Activated CD4-positive, alpha-beta T cell treated with anti-CD3 and anti-CD28 coated beads for 48 hours (primary cell): ENCODE measurements around the gene LSM2.
"Not testable (repeated sequence)": the region's sequence is repeated elsewhere in the genome, so short reads cannot be mapped to it uniquely, and the experiment has no call there.

Experiments used
- DNase-seq: peaks from one replicate; pipeline ENCODE4 v3.0.0-alpha.2; 2020

Gene LSM2

DNA sequence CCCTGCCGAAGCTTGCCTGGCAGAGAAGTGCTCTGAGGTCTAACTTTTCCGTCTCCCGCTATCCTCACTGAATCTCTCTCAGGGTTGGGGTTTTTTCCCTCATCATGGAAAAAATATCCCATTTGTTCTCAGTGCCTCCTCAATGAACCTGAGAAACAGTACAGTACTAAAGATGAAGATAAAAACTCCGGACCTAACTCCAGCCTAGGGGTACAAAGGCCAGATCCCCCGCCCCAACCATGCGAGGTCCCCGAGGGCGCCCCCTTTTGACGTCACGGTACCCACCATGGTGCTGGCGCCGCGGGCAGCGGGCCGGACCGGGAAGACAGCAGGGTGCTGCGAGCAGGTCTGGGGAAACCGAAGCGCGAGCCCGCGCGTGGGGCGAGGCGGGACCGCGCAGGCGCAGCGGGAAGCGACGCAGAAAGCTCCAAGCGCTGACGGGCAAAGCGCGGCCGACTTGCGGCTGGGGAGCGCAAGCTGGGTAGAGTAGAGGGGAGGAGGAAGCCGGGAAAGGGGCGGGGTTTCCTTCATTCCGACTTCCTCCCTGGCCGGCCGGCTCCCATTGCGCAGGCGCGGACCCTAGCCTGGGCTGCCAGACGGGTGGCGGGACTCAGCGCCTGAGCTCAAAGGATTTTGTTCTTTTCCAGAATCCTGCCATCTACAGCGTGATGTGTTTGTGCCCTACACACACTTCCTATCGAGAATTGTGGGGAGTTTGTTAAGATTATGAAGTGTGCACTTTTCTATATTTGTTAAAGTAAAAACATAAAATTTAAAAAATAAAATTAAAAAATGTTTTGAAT is at the start of gene LSM2:
Gene LSM2 (minus strand): TSS at position 497 of the 803 bp plus-strand sequence. CDS start 209 bp downstream, at position 288.
- DNase-seq = peak; percentile 98

- not testable (repeated sequence) for DNase-seq
Observed at GRCh38 chr6:31851980-31852718, 45.4 kb upstream of the LSM2 start.

DNA sequence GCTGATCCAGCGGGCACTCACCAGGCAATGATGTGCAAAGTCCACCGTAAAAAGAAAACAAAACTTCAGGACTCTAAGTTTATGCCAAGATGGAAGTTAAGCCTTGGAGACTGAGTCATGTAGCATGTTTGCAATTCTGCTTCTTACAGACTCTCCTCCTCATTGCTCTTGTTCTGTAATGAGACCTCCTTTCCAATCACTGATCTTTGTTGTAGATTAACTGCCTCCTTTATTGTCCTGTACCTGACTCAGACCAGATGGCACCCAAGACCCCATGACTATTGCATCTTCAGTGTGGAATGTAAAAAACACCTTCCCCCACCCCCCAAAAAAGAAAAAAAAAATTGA is 44.7 kb upstream of the LSM2 start:
- DNase-seq = no peak

DNA sequence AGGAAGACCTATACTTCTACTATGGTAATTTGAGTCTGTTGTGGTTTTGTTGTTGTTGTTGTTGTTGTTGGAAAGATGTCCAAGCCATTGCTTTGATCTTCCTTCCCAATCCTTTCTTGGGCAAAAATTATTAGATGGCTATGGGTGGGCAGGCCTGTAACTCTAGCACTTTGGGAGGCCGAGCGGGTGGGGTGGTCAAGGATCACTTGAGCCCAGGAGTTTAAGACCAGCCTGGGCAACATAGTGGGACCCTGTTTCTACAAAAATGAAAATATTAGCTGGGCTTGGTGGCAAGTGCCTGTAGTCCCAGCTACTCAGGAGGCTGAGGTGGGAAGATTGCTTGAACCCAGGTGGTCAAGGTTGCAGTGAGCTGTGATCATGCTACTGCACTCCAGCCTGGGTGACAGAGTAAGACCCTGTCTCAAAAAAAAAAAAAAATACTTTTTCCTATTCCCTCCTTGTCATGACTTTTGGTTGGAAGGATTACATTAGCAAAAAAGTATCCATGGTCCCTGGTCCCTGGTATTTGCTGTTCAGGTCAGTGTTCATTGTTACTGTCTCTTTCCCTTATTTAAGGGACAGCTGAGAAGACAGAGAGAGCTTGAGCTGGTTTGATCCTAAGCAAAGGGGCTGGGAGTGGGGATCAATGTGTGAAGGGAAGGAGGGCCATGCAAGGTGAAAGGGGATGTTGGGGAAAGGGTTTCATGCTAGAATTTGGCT is 44.2 kb upstream of the LSM2 start:
- DNase-seq = no peak

DNA sequence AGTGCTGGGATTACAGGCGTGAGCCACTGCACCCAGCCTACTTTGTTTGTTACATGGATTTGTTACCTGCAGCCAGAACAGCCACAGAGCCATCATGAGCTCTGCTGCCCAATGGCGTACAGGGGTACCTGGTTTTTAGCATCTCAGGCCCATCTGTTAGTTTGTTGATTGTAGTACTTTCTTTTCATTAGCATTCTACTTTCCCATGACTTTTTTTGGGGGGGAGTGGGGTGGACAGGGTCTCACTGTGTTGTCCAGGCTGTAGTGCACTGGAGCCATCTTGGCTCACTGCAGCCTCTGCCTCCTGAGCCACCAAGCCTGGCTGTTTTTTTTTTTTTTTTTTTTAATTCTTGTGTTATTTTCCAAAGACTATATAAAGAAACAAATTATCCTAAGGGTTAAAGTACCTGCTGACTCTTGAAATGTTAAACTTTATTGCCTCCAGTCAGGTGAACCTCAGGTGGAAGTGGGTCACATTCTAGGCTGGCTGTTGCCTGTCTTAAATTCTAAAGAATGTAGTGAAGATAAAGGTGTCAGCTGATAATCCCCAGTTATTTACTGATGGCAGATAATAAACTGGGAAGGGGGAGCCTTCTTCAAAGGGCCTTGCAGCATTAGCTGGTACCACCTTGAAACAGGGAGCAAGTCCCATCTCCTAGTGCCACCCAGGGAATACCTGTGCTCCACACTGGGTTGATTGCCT is 40.7 kb upstream of the LSM2 start:
- no peak for DNase-seq

GRCh38 chr6:31844507-31844906 is 37.7 kb upstream of the LSM2 start:
- DNase-seq = no peak

- DNase-seq = no peak
Observed at GRCh38 chr6:31842053-31842452, 35.3 kb upstream of the LSM2 start.

- DNase-seq = not testable (repeated sequence)
Observed at GRCh38 chr6:31839779-31840126, 33.0 kb upstream of the LSM2 start.

DNA sequence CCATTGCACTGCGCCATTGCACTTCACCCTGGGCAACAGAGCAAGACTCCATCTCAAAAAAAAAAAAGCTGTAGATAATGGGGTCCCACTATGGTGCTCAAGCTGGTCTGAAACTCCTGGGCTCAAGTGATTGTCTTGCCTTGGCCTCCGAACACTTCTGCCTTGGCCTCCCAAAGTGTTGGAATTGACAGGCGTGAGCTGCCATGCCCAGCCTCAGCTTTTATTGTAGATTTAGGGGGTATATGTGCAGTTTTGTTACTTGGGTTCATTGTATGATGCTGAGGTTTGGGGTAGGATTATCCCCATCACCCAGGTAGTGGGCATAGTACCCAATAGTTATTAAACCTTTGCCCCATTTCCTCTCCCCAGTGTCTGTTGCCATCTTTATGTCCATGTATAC is 32.2 kb upstream of the LSM2 start:
- no peak for DNase-seq

DNA sequence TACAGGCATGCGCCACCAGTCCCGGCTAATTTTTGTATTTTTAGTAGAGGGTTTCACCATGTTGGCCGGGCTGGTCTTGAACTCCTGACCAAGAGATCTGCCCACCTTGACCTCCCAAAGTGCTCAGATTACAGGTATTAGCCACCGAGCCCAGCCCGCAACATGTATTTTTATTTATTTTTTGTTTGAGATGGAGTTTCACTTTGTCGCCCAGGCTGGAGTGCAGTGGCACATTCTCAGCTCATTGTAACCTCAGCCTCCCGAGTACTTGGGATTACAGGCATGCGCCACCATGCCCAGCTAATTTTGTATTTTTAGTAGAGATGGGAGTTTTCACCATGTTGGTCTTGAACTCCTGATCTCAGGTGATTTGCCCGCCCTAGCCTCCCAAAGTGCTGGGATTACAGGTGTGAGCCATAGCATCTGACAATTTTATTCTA is 31.4 kb upstream of the LSM2 start:
- not testable (repeated sequence) for DNase-seq

DNA sequence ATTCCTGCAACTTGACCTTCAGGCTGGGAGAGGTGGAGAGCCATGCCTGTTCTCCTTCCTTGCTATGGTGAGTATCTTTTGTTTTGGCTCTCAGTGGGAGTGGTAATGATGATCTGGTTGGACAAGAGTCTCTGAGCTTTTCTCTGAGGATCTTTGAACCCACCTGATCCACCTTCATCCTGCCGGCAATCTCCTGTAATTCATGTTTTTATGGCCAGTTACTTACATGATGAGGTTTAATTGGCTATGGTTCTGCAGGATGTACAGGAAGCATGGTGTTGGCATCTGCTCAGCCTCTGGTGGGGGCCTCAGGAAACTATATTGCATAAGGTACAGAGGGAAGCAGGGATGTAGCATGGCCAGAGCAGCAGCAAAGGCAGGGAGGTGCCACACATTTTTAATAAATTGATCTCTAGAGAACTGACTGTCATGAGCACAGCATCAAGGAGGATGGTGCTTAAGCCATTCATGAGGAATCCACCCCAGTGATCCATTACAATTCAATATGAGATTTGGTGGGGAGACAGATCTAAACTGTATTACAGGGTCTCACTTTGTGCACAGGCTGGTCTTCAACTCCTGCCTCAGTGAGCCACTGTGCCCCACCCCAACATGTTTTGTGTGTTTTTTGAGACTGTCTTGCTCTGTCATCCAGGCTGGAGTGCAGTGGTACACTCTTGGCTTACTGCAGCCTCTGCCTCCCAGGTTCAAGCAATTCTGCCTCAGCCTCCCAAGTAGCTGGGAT is 30.8 kb upstream of the LSM2 start:
- no peak for DNase-seq

DNA sequence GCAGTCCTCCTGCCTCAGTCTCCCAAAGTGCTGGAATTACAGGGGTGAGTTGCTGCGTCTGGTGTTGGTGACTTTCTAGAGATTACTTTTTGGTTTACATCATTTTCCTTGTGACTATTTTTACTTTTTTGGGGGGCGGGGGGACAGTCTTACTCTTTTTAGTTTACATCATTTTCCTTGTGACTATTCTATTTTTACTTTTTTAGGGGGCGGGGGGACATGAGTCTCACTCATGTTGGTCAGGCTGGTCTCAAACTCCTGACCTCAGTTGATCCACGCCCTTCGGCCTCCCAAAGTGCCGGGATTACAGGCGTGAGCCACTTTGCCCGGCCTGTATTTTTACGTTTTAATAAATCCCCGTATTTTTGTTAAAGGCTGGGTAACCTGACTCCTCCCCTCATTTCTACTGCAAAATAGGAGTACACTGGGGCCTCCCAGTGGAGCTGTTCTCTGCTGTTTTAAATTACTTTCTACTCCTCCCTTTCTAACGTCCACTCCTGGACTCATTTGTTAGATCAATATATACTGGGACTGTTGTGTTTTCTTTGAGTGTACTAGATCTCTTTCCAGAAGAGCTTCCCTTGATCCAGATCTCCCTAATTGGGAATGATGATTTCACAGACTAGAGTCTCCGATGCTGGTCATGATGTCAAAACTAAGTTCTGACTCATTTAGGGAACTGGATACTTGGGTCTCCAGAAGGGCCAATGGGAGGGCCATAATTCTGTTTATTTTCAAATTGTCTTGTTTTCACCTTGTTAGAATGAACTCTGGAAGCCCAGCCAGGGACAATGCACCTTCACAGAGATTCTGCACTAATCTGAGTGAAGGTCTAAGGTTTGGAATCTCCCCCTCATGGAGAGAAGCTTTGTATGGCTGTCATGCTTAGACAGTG is 30.0 kb upstream of the LSM2 start:
- DNase-seq = no peak

DNA sequence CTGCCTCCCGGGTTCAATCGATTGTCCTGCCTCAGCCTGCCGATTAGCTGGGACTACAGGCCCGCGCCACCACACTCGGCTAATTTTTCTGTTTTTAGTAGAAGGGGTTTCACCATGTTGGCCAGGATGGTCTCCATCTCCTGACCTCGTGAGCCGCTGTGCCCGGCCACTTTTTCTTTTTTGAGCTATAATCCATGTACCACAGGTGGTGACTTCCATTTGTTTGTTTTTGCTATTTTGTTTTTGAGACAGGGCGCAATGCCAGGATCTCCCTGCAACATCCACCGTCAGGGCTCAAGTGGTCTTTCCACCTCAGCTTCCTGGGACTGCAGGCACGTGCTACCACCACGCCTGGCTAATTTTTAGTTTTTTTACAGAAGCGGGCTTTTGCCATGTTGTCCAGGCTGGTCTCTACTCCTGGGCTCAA is 29.3 kb upstream of the LSM2 start:
- DNase-seq = no peak

GRCh38 chr6:31834367-31835250 is 27.8 kb upstream of the LSM2 start:
- DNase-seq = peak; percentile 86

DNA sequence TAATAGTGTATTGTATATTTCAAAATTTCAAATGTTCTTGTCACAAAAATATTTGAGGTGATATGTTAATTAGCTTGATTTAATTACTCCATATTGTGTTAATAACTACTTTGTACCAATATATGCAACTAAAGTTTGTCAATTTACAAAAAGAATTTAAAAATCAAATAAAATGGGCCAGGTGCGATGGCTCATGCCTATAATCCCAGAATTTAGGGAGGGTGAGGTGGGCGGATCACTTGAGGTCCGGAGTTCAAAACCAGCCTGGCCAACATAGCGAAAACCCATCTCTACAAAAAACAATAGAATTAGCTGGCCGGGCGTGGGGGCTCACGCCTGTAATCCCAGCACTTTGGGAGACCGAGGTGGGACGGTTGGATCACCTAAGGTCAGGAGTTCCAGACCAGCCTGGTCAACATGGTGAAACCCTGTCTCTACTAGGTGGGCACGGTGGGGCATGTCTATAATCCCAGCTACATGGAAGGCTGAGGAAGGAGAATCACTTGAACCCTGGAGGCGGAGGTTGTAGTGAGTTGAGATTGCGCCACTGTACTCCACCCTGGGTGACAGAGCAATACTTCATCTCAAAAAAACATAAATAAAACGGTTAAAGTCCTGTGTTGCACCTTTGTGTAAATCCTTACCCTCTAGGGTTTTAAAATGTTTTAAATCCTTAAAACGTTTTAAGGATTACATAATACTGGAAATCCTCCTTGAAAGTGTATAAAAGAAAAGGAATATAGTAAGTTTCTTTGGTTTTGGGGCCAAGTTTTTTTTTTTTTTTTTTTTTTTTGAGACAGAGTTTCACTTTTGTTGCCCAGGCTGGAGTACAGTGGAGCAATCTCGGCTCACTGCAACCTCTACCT is 24.8 kb upstream of the LSM2 start:
- DNase-seq = no peak

DNA sequence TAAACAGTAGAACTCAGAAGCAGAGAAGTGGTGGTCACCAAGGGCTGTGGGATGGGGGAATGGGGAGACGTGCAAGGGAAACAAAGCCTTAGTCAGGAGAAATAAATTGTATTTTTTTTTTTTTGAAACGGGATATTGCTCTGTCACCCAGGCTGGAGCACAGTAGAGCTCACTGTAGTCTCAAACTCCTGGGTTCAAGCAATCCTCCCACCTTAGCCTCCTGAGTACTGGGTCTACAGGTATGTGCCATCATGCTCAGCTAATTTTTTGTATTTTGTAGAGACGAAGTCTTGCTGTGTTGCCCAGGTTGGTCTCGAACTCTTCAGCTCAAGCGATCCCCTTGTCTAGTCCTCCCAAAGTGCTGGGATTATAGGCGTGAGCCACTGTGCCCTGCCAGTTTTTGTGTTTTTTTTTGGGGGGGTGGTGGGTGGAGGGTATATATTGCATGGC is 24.1 kb upstream of the LSM2 start:
- DNase-seq = no peak

GRCh38 chr6:31829633-31830283 is 23.0 kb upstream of the LSM2 start:
- no peak for DNase-seq

DNA sequence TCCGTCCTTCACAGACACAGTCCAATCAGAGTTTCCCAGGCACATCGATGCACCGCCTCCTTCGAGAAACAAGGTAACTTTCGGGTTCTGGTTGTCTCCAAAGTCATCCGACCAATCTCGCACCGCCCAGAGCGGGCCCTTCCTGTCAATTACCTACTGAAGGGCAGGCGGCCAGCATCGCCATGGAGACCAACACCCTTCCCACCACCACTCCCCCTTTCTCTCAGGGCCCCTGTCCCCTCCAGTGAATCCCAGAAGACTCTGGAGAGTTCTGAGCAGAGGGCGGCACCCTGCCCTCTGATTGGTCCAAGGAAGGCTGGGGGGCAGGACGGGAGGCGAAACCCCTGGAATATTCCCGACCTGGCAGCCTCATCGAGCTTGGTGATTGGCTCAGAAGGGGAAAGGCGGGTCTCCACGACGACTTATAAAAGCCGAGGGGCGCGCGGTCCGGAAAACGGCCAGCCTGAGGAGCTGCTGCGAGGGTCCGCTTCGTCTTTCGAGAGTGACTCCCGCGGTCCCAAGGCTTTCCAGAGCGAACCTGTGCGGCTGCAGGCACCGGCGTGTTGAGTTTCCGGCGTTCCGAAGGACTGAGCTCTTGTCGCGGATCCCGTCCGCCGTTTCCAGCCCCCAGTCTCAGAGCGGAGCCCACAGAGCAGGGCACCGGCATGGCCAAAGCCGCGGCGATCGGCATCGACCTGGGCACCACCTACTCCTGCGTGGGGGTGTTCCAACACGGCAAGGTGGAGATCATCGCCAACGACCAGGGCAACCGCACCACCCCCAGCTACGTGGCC is 20.7 kb upstream of the LSM2 start, which contains the start of gene HSPA1B:
Gene HSPA1B (plus strand): TSS at position 453 of the 794 bp plus-strand sequence. CDS start 213 bp downstream, at position 666.
- DNase-seq = peak; percentile 96
